PC-3 (cell line): ENCODE measurements around the gene SLC25A30. TPM values are rescaled to one million over a fixed set of nuclear protein-coding genes. Genes with fewer than 3 reads are reported as not detected.

ENCODE experiments used
- ATAC-seq: fragments of 200-7000 bp; cut with Tn5 transposase; 2 replicates; pipeline ENCODE4 v1.9.1; 2020; ENCODE audit warnings: mild to moderate bottlenecking, moderate library complexity
- Bru-seq: library from RNA; stranded (reverse); fragments of 400-500 nt; gene quantifications from one replicate; lab custom pipeline; 2021; lab: Mats Ljungman, UMichigan
- BruChase-seq, 2 experiments: library from RNA; stranded (reverse); fragments of 400-500 nt; gene quantifications; one replicate each; lab custom pipeline; 2021; lab: Mats Ljungman, UMichigan
- BruUV-seq: library from RNA; stranded (reverse); fragments of 400-500 nt; replicated peaks from 2 replicates; lab custom pipeline; 2021; lab: Mats Ljungman, UMichigan
- CTCF ChIA-PET: fragments of 300-600 bp; sonication (Branson Sonifier 250); formaldehyde crosslinking; loops from one replicate; lab custom pipeline; 2022; ENCODE audit warnings: antibody characterized with exemption; lab: Charles Lee
- POLR2A ChIA-PET: fragments of 300-600 bp; sonication (Branson Sonifier 250); formaldehyde crosslinking; loops from one replicate; lab custom pipeline; 2022; ENCODE audit warnings: antibody characterized with exemption; ENCODE audit not compliant: unreplicated experiment; lab: Charles Lee
- DNase-seq: peaks from one replicate; pipeline ENCODE4 v3.0.0-alpha.2; 2015
- H2AFZ ChIP-seq: fragments of 300-600 bp; sonication (generic); 2 replicates; pipeline ENCODE4 v1.6.0; 2016; ENCODE audit warnings: antibody characterized with exemption, low read length
- H3F3A ChIP-seq: fragments of 300-600 bp; sonication (generic); one replicate; pipeline ENCODE4 v1.6.0; 2017; ENCODE audit warnings: antibody characterized with exemption, low read length, control low read depth, mild to moderate bottlenecking; ENCODE audit not compliant: unreplicated experiment
- H3K27ac ChIP-seq: fragments of 300-600 bp; sonication (generic); 2 replicates; pipeline ENCODE4 v1.5.1; 2016; ENCODE audit warnings: mild to moderate bottlenecking, low read length
- H3K27me3 ChIP-seq: fragments of 300-600 bp; sonication (generic); 2 replicates; pipeline ENCODE4 v1.6.1; 2016; ENCODE audit warnings: low read length, mixed read lengths
- H3K36me3 ChIP-seq: fragments of 300-600 bp; sonication (generic); 2 replicates; pipeline ENCODE4 v1.6.1; 2016; ENCODE audit warnings: low read depth, mixed run types, low read length, mixed read lengths
- H3K4me1 ChIP-seq: fragments of 300-600 bp; sonication (generic); 2 replicates; pipeline ENCODE4 v1.5.1; 2016; ENCODE audit warnings: low read length; ENCODE audit not compliant: insufficient read depth
- H3K4me2 ChIP-seq: fragments of 300-600 bp; sonication (generic); 2 replicates; pipeline ENCODE4 v1.6.0; 2016; ENCODE audit warnings: low read length
- H3K4me3 ChIP-seq: fragments of 300-600 bp; sonication (generic); 2 replicates; pipeline ENCODE4 v1.5.1; 2016; ENCODE audit warnings: mild to moderate bottlenecking, low read length, mixed read lengths
- H3K79me2 ChIP-seq: fragments of 300-600 bp; sonication (generic); 2 replicates; pipeline ENCODE4 v1.6.1; 2017; ENCODE audit warnings: low read length, mixed read lengths
- H3K9ac ChIP-seq: fragments of 300-600 bp; sonication (generic); 2 replicates; pipeline ENCODE4 v1.6.0; 2016; ENCODE audit warnings: mild to moderate bottlenecking, low read length
- H3K9me2 ChIP-seq: fragments of 300-600 bp; sonication (generic); replicated peaks from 2 replicates; pipeline ENCODE4 v1.6.1; 2016; ENCODE audit warnings: mixed run types, low read length, mixed read lengths
- H3K9me3 ChIP-seq: fragments of 300-600 bp; sonication (generic); 2 replicates; pipeline ENCODE4 v1.6.1; 2016; ENCODE audit warnings: low read length, mixed read lengths
- H4K20me1 ChIP-seq: fragments of 300-600 bp; sonication (generic); 2 replicates; pipeline ENCODE4 v1.6.1; 2016; ENCODE audit warnings: low read length, mixed read lengths
- CTCF ChIP-seq: fragments of 300-600 bp; sonication (generic); conservative IDR thresholded peaks from 2 replicates; pipeline ENCODE4 v1.5.1; 2017; ENCODE audit warnings: antibody characterized with exemption, low read depth, mild to moderate bottlenecking, low read length
- EZH2 ChIP-seq: fragments of 300-600 bp; sonication (generic); IDR thresholded peaks from one replicate; pipeline ENCODE4 v1.6.1; 2017; ENCODE audit warnings: antibody characterized with exemption, mild to moderate bottlenecking, low read length; ENCODE audit not compliant: unreplicated experiment
- EZH2phosphoT487 ChIP-seq: fragments of 300-600 bp; sonication (generic); IDR thresholded peaks from 2 replicates; pipeline ENCODE4 v1.6.1; 2018; ENCODE audit warnings: mild to moderate bottlenecking, antibody characterized with exemption, low read length, borderline replicate concordance
- intact Hi-C: fragments of 100-400 bp; cut with micrococcal nuclease; formaldehyde crosslinking; loops from 2 replicates; pipeline ENCODE4 v1.9.0; 2023
- long read RNA-seq: library from polyadenylated mRNA; unstranded; transcript quantifications from one replicate; pipeline ENCODE4 v2.0.0, GENCODE V29; 2021; ENCODE audit not compliant: unreplicated experiment
- total RNA-seq: library from RNA; depleted of rRNA; stranded (reverse); fragments of >200 nt; gene quantifications from 2 replicates; pipeline ENCODE4 v1.2.3, GENCODE V29; 2014; rRNA removed

The SLC25A30 gene
- 8.0 and 19.5 TPM in 2 replicates for total RNA-seq
- percentile 63 among the genes with signal in this experiment for Bru-seq, nascent RNA
- BruChase-seq, experiment 1, labeled RNA remaining after a 6-hour chase = percentile 80 among the genes with signal in this experiment
- BruChase-seq, experiment 2, labeled RNA remaining after a 2-hour chase = percentile 68 among the genes with signal in this experiment
- long read RNA-seq, partial matches to known transcripts = 1 of 10 reads
- long read RNA-seq, other reads (novel, unspliced or antisense) = 6 of 10 reads

GRCh38 chr13:45417790-45418534 lies at the start of gene SLC25A30:
Gene SLC25A30, minus strand, starts transcription at chr13:45418373. Its CDS starts 6,948 bp downstream, at chr13:45411425.
- Histone ChIP-seq H3K4me3 (peak within 1 kb of the TSS; percentile 78), H3K27ac (peak within 1 kb of the TSS; percentile 47), H3K36me3 (no peaks in the 10 kb centered on the region), H3K9me3 (no peaks in the 10 kb centered on the region), H3K27me3 (no peaks in the 10 kb centered on the region), H3K9me2 (no peaks in the 10 kb centered on the region), H4K20me1 (no peaks in the 10 kb centered on the region), H3F3A (no peaks in the 10 kb centered on the region), H2AFZ (peak within 1 kb of the TSS; percentile 77), H3K79me2 (peaks cover 34% of the 10 kb centered on the region), H3K9ac (peak within 1 kb of the TSS; percentile 68), H3K4me2 (peak within 1 kb of the TSS; percentile 96), H3K4me1 (peaks cover 12% of the 10 kb centered on the region; the same call in 1 of the 2 replicates)
- CTCF ChIA-PET = interaction anchor here (0.5 to 0.7 kb wide), 3 partner anchors 23 to 836 kb away, joined by 3 to 9 read pairs (median 8); no protein-coding TSS in a partner anchor
- intact Hi-C loops = loop anchor here (2.0 kb wide), 1 partner anchor 47 kb away; the partner anchor contains the start of gene COG3
- ATAC-seq = peak; percentile 91
- POLR2A ChIA-PET = interaction anchor here (0.6 kb wide), 2 partner anchors 86 to 326 kb away, joined by 3 to 20 read pairs; no protein-coding TSS in a partner anchor
- TSS peak; percentile 73 for BruUV-seq
- peak; percentile 86 for DNase-seq
- TF ChIP-seq EZH2phosphoT487 (no peak), EZH2 (no peak)

- Histone ChIP-seq H3K9me2 (no peaks in the 10 kb centered on the region), H4K20me1 (peaks cover 4% of the 10 kb centered on the region; the same call in 1 of the 2 replicates), H3F3A (no peaks in the 10 kb centered on the region), H3K79me2 (peaks cover 67% of the 10 kb centered on the region), H3K4me1 (peaks cover 10% of the 10 kb centered on the region), H3K36me3 (no peaks in the 10 kb centered on the region; the same call in 1 of the 2 replicates), H3K27ac (no peak overlapping the region), H2AFZ (no peak overlapping the region), H3K9me3 (no peaks in the 10 kb centered on the region), H3K4me3 (peak overlapping the region; percentile 98), H3K9ac (peak overlapping the region; percentile 96; the same call in 1 of the 2 replicates), H3K27me3 (no peaks in the 10 kb centered on the region), H3K4me2 (peak overlapping the region; percentile 99)
- TF ChIP-seq EZH2phosphoT487 (no peak), CTCF (no peak), EZH2 (no peak)
- no peak for DNase-seq
- intact Hi-C loops = no loop called here
- no peak for ATAC-seq
- BruUV-seq = no TSS peak
- ChIA-PET POLR2A (no interaction called here), CTCF (no interaction called here)
Measured at GRCh38 chr13:45466359-45466758, 48.2 kb upstream of the SLC25A30 start.
